ENCODE measurements around the gene KIFC3.
"Not testable (repeated sequence)": the region's sequence is repeated elsewhere in the genome, so short reads cannot be mapped to it uniquely, and the experiment has no call there.

KIFC3 gene

DNA sequence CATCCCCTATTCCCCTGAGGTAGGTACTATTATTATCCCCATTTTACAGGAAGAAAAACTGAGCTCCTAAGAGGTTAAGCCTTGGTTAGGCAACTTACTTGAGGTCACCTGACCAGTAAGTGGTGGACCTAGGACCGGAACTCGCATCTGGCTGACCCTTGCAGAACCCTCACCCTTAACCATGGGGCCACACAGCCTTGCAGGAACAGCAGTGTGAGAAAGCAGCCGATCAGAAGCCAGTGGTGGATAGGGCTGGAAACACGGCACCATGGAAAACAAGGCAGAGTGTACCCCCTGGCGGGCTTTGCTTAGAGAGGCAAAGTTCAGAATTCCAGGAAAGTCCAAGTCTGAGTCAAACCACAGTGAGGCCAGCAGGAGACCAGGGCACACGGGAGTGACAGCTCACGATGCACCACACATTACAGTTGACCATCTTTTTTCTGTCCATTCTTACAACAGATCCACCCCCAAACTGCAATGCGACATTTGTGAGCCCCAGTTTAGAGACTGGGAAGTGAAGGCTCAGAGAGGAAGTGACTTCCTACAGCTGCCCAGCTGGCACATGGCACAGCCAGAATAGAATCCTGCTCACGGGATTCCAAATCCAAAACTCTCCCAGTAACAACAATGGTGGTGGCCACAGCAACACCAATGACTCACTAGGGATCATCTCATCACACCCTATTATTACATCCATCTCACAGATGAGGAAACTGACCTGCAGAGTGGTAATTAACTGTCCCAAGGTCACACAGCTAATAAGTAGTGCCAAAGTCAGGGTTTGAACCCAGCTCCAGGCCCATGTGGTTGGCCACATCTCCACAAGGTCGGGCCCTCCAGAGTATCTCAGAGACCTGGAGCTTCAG, 20.3 kb downstream of the KIFC3 start:
- H3K9ac ChIP-seq, result no peak overlapping the region
- H3K36me3 ChIP-seq, result peaks cover 0 to 97% (median 7%) of the 10 kb centered on the region in 11 experiments; a peak in 8 of 22 replicates
- H3K4me3 ChIP-seq, result no peak overlapping the region
- H3K27me3 ChIP-seq, result no peaks in the 10 kb centered on the region
- H3K4me1 ChIP-seq, result peaks cover 0 to 15% (median 4%) of the 10 kb centered on the region in 10 experiments; a peak in 7 of 20 replicates
- H3K4me2 ChIP-seq, result peak overlapping the region in 2 of 11 experiments; percentile 42 to 43; a peak in 3 of 22 replicates
- no peak for TF ChIP-seq Cebpa-rat (IDR thresholded peaks at IDR 0.05)
- H3K27ac ChIP-seq, result no peak overlapping the region
- H4K20me1 ChIP-seq, result peaks cover 0 to 93% (median 0%) of the 10 kb centered on the region in 11 experiments; a peak in 6 of 22 replicates
- no peaks in the 10 kb centered on the region for H3K9me3 ChIP-seq (replicated peaks in 1 of 11)

DNA sequence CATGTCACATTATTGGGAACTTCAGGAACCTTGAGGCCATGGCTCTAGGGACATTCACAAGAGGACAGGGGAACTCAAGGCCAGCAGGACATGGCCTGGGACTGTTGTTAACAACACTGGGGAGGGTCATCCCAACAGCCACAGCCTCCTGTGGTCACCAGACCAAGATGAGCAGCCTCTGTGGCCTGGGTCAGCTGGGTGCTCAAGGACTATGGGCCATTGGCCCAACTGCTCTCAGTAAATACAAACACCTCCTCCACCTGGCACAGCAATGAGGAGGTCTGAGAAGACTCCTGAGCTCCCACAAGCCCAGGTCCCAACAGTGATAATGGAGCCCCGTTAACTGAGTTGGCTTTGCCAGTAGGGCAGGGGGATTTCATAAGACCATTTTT, 20.9 kb downstream of the KIFC3 start:
- no peak overlapping the region for H3K9ac ChIP-seq
- no peak for TF ChIP-seq Cebpa-rat (IDR thresholded peaks at IDR 0.05)
- no peaks in the 10 kb centered on the region for H3K27me3 ChIP-seq
- peaks cover 0 to 15% (median 4%) of the 10 kb centered on the region in 10 experiments; a peak in 7 of 20 replicates for H3K4me1 ChIP-seq
- H3K36me3 ChIP-seq, result peaks cover 0 to 97% (median 7%) of the 10 kb centered on the region in 11 experiments; a peak in 11 of 22 replicates
- no peak overlapping the region for H3K4me2 ChIP-seq
- H4K20me1 ChIP-seq, result peaks cover 0 to 93% (median 0%) of the 10 kb centered on the region in 11 experiments; a peak in 6 of 22 replicates
- H3K9me3 ChIP-seq (replicated peaks in 1 of 11), result no peaks in the 10 kb centered on the region
- H3K4me3 ChIP-seq, result no peak overlapping the region
- H3K27ac ChIP-seq, result no peak overlapping the region

DNA sequence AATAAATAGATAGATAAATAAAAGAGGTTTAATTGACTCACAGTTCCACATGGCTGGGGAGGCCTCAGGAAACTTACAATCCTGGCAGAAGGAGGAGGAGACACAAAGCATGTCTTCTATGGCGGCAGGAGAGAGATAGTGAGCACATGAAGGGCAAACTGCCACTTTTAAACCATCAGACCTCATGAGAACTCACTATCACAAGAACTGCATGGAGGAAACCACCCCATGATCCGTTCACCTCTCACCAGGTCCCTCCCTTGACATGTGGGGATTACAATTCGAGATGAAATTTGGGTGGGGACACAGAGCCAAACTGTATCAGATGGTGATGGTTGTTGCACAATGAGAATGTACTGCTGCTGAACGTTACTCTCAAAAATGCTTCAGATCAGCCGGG, 22.5 kb downstream of the KIFC3 start:
- not testable (repeated sequence) for H3K4me3 ChIP-seq; H3K9me3 ChIP-seq (replicated peaks in 1 of 11); H3K27me3 ChIP-seq; H3K9ac ChIP-seq; H3K27ac ChIP-seq; H3K4me2 ChIP-seq
- Histone ChIP-seq H3K4me1 (peaks cover 0 to 28% (median 4%) of the 10 kb centered on the region in 10 experiments; a peak in 9 of 20 replicates), H4K20me1 (peaks cover 0 to 93% (median 0%) of the 10 kb centered on the region in 11 experiments; a peak in 8 of 22 replicates), H3K36me3 (peaks cover 0 to 97% (median 9%) of the 10 kb centered on the region in 11 experiments; a peak in 11 of 22 replicates)

DNA sequence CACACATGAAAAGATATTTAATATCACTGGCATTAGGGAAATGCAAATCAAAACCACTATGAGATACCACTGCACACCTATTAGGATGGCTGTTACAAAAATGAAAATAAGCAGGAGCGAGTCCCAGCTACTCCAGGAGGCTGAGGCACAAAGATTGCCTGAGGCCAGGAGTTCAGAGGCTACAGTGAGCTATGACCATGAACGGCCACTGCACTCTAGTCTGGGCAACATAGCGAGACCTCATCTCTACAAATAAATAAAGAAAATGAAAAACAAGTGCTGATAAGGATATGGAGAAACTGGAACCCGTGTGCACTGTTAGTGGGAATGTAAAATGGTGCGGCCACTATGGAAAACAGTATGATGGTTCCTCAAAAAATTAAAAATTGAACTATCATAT, 23.6 kb downstream of the KIFC3 start:
- Histone ChIP-seq H3K4me3 (no peak overlapping the region), H3K27me3 (no peaks in the 10 kb centered on the region), H3K4me2 (no peak overlapping the region), H3K9ac (no peak overlapping the region), H3K4me1 (peaks cover 0 to 33% (median 4%) of the 10 kb centered on the region in 10 experiments; a peak in 9 of 20 replicates), H3K27ac (no peak overlapping the region), H3K36me3 (peaks cover 0 to 97% (median 9%) of the 10 kb centered on the region in 11 experiments; a peak in 11 of 22 replicates), H3K9me3 (replicated peaks in 1 of 11) (no peaks in the 10 kb centered on the region), H4K20me1 (peaks cover 0 to 93% (median 0%) of the 10 kb centered on the region in 11 experiments; a peak in 8 of 22 replicates)
- TF ChIP-seq Cebpa-rat (IDR thresholded peaks at IDR 0.05), result no peak

DNA sequence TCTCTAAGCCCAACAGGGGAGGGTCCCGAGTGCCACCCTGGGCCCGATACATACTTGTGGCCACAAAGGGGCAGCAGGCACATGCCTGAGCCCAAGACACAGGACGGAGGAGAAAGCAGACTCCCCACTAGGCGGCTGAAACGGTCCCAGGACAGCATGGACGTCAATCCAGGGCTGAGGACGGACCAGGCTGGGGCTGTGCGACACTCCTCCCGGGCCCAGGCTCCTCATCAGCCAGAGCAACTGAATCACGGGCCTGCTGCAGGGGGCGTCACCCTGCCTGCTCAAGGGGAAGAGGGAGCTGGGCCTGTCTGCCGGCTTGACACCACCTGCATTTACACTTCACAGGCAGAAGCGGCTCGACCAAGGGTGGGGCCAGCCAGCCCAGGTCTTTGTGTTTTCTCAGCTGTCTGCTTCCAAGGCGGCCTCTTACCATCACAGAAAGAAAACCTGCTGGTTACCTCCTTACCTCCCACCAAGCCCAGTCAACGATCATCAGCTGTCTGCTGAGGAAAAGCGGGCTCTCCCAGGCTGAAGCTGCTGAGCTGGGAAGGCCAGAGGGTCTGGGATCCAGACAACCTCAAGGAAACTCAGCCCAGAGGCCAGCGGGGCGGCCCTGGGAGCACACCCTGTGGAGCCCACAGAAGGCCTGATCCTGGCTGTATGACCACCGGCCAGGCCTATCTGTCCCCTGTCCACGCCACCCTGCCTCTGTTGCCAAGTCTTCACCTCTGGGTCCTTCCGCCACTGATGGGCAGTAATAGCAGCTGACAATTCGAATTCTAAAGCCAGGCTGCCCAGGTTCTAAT, 26.4 kb downstream of the KIFC3 start:
- Histone ChIP-seq H3K9me3 (replicated peaks in 1 of 11) (no peaks in the 10 kb centered on the region), H3K4me3 (no peak overlapping the region), H3K4me1 (peaks cover 0 to 19% (median 8%) of the 10 kb centered on the region in 10 experiments; a peak in 17 of 20 replicates), H3K4me2 (peak overlapping the region in 1 of 11 experiments; percentile 7; a peak in 2 of 22 replicates), H3K9ac (peak overlapping the region in 4 of 11 experiments; percentile 7 to 57 (median 25); a peak in 4 of 22 replicates), H3K27ac (peak overlapping the region in 1 of 11 experiments; percentile 22; a peak in 1 of 22 replicates), H3K27me3 (no peaks in the 10 kb centered on the region), H3K36me3 (peaks cover 0 to 97% (median 9%) of the 10 kb centered on the region in 11 experiments; a peak in 13 of 22 replicates), H4K20me1 (peaks cover 0 to 90% (median 0%) of the 10 kb centered on the region in 11 experiments; a peak in 9 of 22 replicates)
- no peak for TF ChIP-seq Cebpa-rat (IDR thresholded peaks at IDR 0.05)

DNA sequence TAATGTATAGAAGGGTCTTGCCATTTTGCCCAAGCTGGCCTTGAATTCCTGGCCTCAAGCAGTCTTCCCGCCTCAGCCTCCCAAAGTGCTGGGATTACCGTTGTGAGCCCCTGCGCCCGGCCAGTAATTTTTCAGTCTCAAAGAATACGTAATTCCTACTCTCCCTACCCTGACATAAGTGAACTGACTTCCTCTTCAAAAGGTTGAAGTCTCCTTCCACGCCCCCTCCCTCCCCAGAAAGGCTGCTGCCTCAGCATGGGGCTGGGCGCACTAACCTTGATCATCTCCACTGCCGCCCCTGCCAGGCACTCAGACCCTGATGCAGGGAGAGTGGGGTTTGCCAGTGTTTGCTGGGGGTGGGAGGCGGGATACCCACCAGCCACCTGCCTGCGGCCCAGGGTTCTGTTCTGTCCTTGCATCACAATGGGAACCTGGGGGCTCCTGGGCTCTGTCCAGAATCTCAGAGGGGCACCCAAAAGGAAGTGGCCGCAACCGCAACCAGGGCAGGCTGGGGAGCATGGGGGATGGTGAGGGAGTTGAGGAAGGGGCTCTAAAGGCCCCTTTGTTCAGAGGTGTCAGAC, 27.5 kb downstream of the KIFC3 start:
- Histone ChIP-seq H3K4me3 (no peak overlapping the region), H3K9me3 (replicated peaks in 1 of 11) (no peaks in the 10 kb centered on the region), H3K27ac (no peak overlapping the region), H3K4me2 (peak overlapping the region in 2 of 11 experiments; percentile 7 to 27; a peak in 2 of 22 replicates), H3K27me3 (no peaks in the 10 kb centered on the region), H4K20me1 (peaks cover 0 to 88% (median 0%) of the 10 kb centered on the region in 11 experiments; a peak in 9 of 22 replicates), H3K4me1 (peaks cover 0 to 19% (median 8%) of the 10 kb centered on the region in 10 experiments; a peak in 17 of 20 replicates), H3K9ac (peak overlapping the region in 2 of 11 experiments; percentile 40 to 57; a peak in 3 of 22 replicates), H3K36me3 (peaks cover 0 to 100% (median 17%) of the 10 kb centered on the region in 11 experiments; a peak in 16 of 22 replicates)
- TF ChIP-seq Cebpa-rat (IDR thresholded peaks at IDR 0.05), result no peak

DNA sequence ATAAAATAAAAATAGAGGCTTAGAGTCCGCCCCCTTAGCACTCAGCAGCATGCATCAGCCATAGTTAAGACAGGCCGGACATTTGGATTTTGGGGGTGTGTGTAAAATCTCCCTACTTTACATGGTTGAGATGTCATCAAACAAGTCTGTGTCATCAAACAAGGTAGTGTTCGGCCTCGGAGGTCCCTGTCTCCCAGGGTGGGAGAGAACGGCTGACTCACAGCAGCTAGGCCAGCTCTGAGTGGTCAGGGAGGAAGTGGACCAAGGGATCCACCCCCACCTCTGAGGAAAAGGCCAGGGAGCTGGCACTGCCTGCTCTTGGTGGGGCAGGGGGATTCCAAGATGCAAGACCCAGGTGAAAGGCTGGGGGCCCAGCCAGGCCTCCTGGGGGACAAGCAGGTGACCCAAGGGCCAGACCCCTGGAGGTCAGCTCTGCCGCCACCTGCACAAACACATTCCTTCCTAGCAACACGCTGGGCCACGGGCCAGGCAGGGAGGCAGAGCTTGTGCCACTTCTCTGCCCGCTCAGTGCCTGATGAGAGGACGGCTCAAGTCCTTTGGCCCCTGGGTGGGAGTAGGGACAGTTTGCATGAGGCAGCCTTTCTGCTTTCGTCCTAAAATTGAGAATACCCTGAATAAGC, 28.5 kb downstream of the KIFC3 start:
- H3K27ac ChIP-seq, result no peak overlapping the region
- no peak overlapping the region for H3K4me2 ChIP-seq
- no peak for TF ChIP-seq Cebpa-rat (IDR thresholded peaks at IDR 0.05)
- H3K27me3 ChIP-seq, result no peaks in the 10 kb centered on the region
- no peaks in the 10 kb centered on the region for H3K9me3 ChIP-seq (replicated peaks in 1 of 11)
- H3K4me1 ChIP-seq, result peaks cover 0 to 19% (median 8%) of the 10 kb centered on the region in 10 experiments; a peak in 17 of 20 replicates
- H3K36me3 ChIP-seq, result peaks cover 0 to 100% (median 23%) of the 10 kb centered on the region in 11 experiments; a peak in 18 of 22 replicates
- H4K20me1 ChIP-seq, result peaks cover 0 to 82% (median 0%) of the 10 kb centered on the region in 11 experiments; a peak in 9 of 22 replicates
- no peak overlapping the region for H3K4me3 ChIP-seq
- no peak overlapping the region for H3K9ac ChIP-seq

DNA sequence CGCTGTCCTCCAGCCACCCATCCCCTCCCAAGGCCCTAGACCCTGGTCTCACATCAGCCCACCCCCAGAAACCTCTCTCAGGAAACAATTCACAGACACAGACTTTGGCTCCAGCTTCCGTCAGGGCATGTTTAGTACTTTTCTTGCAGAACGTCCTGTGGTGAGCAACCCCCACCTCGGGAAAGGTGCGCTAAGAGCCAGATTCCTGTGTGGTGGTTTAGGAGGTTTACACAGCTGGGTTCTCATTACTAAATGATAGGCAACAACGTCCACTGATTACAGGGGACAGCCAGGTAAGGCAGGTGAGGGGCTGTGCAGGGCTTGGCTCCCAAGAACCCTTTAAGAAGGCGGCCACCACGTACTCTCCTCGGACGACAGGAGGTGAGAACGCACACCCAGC, 29.3 kb downstream of the KIFC3 start:
- no peak overlapping the region for H3K27ac ChIP-seq
- H4K20me1 ChIP-seq, result peaks cover 0 to 74% (median 0%) of the 10 kb centered on the region in 11 experiments; a peak in 9 of 22 replicates
- no peak for TF ChIP-seq Cebpa-rat (IDR thresholded peaks at IDR 0.05)
- H3K27me3 ChIP-seq, result no peaks in the 10 kb centered on the region
- peaks cover 0 to 19% (median 8%) of the 10 kb centered on the region in 10 experiments; a peak in 17 of 20 replicates for H3K4me1 ChIP-seq
- no peaks in the 10 kb centered on the region for H3K9me3 ChIP-seq (replicated peaks in 1 of 11)
- H3K9ac ChIP-seq, result no peak overlapping the region
- H3K4me3 ChIP-seq, result no peak overlapping the region
- H3K36me3 ChIP-seq, result peaks cover 0 to 100% (median 23%) of the 10 kb centered on the region in 11 experiments; a peak in 18 of 22 replicates
- H3K4me2 ChIP-seq, result peak overlapping the region in 4 of 11 experiments; percentile 15 to 36 (median 19); a peak in 2 of 22 replicates
